K562 (cell line): Measurements from ENCODE around the gene G6PD. TPM values are rescaled to one million over a fixed set of nuclear protein-coding genes. Genes with fewer than 3 reads are reported as not detected.
A peak's percentile ranks its signal among the peaks of the same experiment; 100 is the strongest.

Experiments
- ATAC-seq: fragments of 200-7000 bp; cut with Tn5 transposase; 3 replicates; pipeline ENCODE4 v1.9.1; 2020; ENCODE audit warnings: moderate library complexity
- BruUV-seq: library from RNA; stranded (reverse); fragments of 400-500 nt; replicated peaks from 2 replicates; lab custom pipeline; 2021; lab: Mats Ljungman, UMichigan
- CTCF ChIA-PET: fragments of 300-600 bp; formaldehyde crosslinking; extraction: SDS; loops from one replicate; lab custom pipeline; 2021; ENCODE audit warnings: low intra/inter-chr PET ratio; lab: Yijun Ruan, JAX
- POLR2A ChIA-PET: fragments of 300-600, 350-650 bp; sonication (Branson Sonifier 250); formaldehyde crosslinking; extraction: SDS; loops from one replicate; lab custom pipeline; 2021; ENCODE audit warnings: antibody characterized with exemption, inconsistent platforms; lab: Yijun Ruan, JAX
- DNase-seq, 4 experiments: peaks; one replicate each; pipeline versions ENCODE4 v3.0.0 to v3.0.0-alpha.2; 2011 to 2018; ENCODE audit warnings: low spot score in 3 of 4, mixed read lengths in 3 of 4; ENCODE audit errors: extremely low read depth in 1 of 4
- FAIRE-seq: peaks from 2 replicates; lab custom pipeline; 2011; peaks lifted over from hg19 to GRCh38; lab: Jason Lieb, UNC
- H2AFZ ChIP-seq: 2 replicates; pipeline ENCODE4 v1.6.0; 2011; ENCODE audit warnings: low read depth, low read length, control low read depth, inconsistent platforms
- H3K27ac ChIP-seq: fragments of 200-600 bp; 3 replicates; pipeline ENCODE4 v1.8.0; 2011; ENCODE audit warnings: low read depth, mild to moderate bottlenecking, control low read depth, inconsistent platforms, low read length, moderate library complexity, mixed read lengths; ENCODE audit errors: extremely low read depth
- H3K27me3 ChIP-seq, 2 experiments: fragments of 300-600 bp in 1 of 2; 2 replicates in 1 of 2; 3 replicates in 1 of 2; pipeline versions ENCODE4 v1.6.0 to v1.8.0; 2011; ENCODE audit warnings: inconsistent platforms in 2 of 2, low read length in 2 of 2, mild to moderate bottlenecking in 1 of 2, mixed read lengths in 1 of 2, moderate library complexity in 1 of 2; ENCODE audit not compliant: control insufficient read depth in 2 of 2, insufficient read depth in 2 of 2
- H3K36me3 ChIP-seq: fragments of 300-600 bp; 3 replicates; pipeline ENCODE4 v1.8.0; 2011; ENCODE audit warnings: mild to moderate bottlenecking, low read length, inconsistent platforms; ENCODE audit not compliant: control insufficient read depth, insufficient read depth
- H3K4me1 ChIP-seq, 2 experiments: fragments of 200-600 bp in 1 of 2; replicated peaks in 1 of 2; 2 replicates in 1 of 2; 3 replicates in 1 of 2; pipeline versions ENCODE4 v1.5.1 to v1.8.0; 2011; ENCODE audit warnings: inconsistent platforms in 2 of 2, low read length in 2 of 2, mild to moderate bottlenecking in 1 of 2, mixed read lengths in 1 of 2, moderate library complexity in 1 of 2; ENCODE audit not compliant: control insufficient read depth in 2 of 2, insufficient read depth in 2 of 2
- H3K4me2 ChIP-seq: 2 replicates; pipeline ENCODE4 v1.6.1; 2011; ENCODE audit warnings: low read length, control low read depth, inconsistent platforms, mixed read lengths; ENCODE audit not compliant: insufficient read depth
- H3K4me3 ChIP-seq: fragments of 200-600 bp; sonication (generic), shearing (Covaris generic); 2 replicates; pipeline ENCODE4 v1.5.1; 2016; ENCODE audit warnings: control low read depth, inconsistent platforms
- H3K79me2 ChIP-seq: fragments of 200-600 bp; 3 replicates; pipeline ENCODE4 v1.8.0; 2011; ENCODE audit warnings: low read length, inconsistent platforms; ENCODE audit not compliant: control insufficient read depth, insufficient read depth
- H3K9ac ChIP-seq, 2 experiments: 2 replicates each; pipeline versions ENCODE4 v1.6.0 to v1.6.1; 2011; ENCODE audit warnings: low read depth in 2 of 2, low read length in 2 of 2, control low read depth in 1 of 2, inconsistent platforms in 1 of 2, mild to moderate bottlenecking in 1 of 2, mixed read lengths in 1 of 2; ENCODE audit not compliant: insufficient read depth in 1 of 2
- H3K9me1 ChIP-seq: one replicate; pipeline ENCODE4 v1.6.0; 2011; ENCODE audit warnings: inconsistent platforms, mild to moderate bottlenecking, low read length, moderate library complexity; ENCODE audit not compliant: control insufficient read depth, insufficient read depth
- H3K9me3 ChIP-seq: replicated peaks from 2 replicates; pipeline ENCODE4 v1.5.1; 2011; ENCODE audit warnings: low read depth, low read length, inconsistent platforms; ENCODE audit not compliant: control insufficient read depth, insufficient read depth
- H4K20me1 ChIP-seq: replicated peaks from 2 replicates; pipeline ENCODE4 v1.6.1; 2011; ENCODE audit warnings: low read length, inconsistent platforms, mixed read lengths; ENCODE audit not compliant: control insufficient read depth, insufficient read depth
- ATF7 ChIP-seq: fragments of 450-650 bp; IDR thresholded peaks from 2 replicates; pipeline ENCODE4 v1.7.1; 2014; ENCODE audit warnings: mild to moderate bottlenecking, moderate library complexity
- GTF2F1 ChIP-seq: IDR thresholded peaks from 2 replicates; pipeline ENCODE4 v1.6.1; 2011; ENCODE audit warnings: low read depth, low read length, improper control_type of control experiment
- HIVEP1 ChIP-seq: fragments of 250-450 bp; sonication (Bioruptor Pico); IDR thresholded peaks from 2 replicates; pipeline ENCODE4 v1.4.0; 2020; ENCODE audit warnings: mild to moderate bottlenecking
- MYC ChIP-seq, 2 experiments: fragments of 250-450 bp in 1 of 2; sonication (Bioruptor Pico) in 1 of 2; IDR thresholded peaks; 2 replicates each; pipeline versions ENCODE4 v1.5.1 to v1.6.1; 2012 to 2021; ENCODE audit warnings: low read depth in 2 of 2, borderline replicate concordance in 1 of 2, improper control_type of control experiment in 1 of 2, low read length in 1 of 2, mild to moderate bottlenecking in 1 of 2, moderate library complexity in 1 of 2
- NR2F6 ChIP-seq: fragments of 450-650 bp; formaldehyde crosslinking; IDR thresholded peaks from 2 replicates; pipeline ENCODE4 v1.4.0; 2020; ENCODE audit warnings: mild to moderate bottlenecking
- NR3C1 ChIP-seq: sonication (generic); formaldehyde crosslinking; IDR thresholded peaks from 2 replicates; pipeline ENCODE4 v1.8.1; 2022; ENCODE audit warnings: missing genetic modification reagents
- POLR2G ChIP-seq: fragments of 200-400 bp; formaldehyde crosslinking; IDR thresholded peaks from 2 replicates; pipeline ENCODE4 v1.6.1; 2017; ENCODE audit warnings: low read depth, mild to moderate bottlenecking, antibody characterized with exemption, low read length, moderate library complexity
- SETDB1 ChIP-seq: IDR thresholded peaks from one replicate; pipeline ENCODE4 v1.6.1; 2012; ENCODE audit warnings: low read length, control low read depth, inconsistent platforms
- ZNF696 ChIP-seq: fragments of 250-450 bp; sonication (Bioruptor Pico); conservative IDR thresholded peaks from 2 replicates; pipeline ENCODE4 v1.4.0; 2020; ENCODE audit warnings: mild to moderate bottlenecking, moderate library complexity
- WGBS: fragments of 100-300 bp; shearing (Covaris generic); methylation state at CpG from one replicate; pipeline ENCODE4 v1.1.6; 2016; ENCODE audit warnings: low coverage, mixed read lengths; ENCODE audit not compliant: insufficient coverage; ENCODE audit errors: missing lambda C conversion rate; 5-methylcytosine and 5-hydroxymethylcytosine counted together
- in situ Hi-C: fragments of 300-500 bp; cut with MboI; formaldehyde crosslinking; loops from 4 replicates; pipeline ENCODE4 v1.15.0; 2018; ENCODE audit warnings: inconsistent platforms, mixed read lengths
- intact Hi-C: fragments of 100-400 bp; cut with micrococcal nuclease; formaldehyde crosslinking; loops from 2 replicates; pipeline ENCODE4 v1.14.2; 2022
- polyA plus RNA-seq, 8 experiments: library from polyadenylated mRNA; depleted of rRNA in 4 of 8; stranded (reverse) in 5 of 8; unstranded in 3 of 8; fragments of >200 nt; fragmentation: Nextera tagmentation in 2 of 8; fragmentation: Illumina TruSeq in 1 of 8; extraction: Ambion mirVana in 2 of 8; extraction: Trizol in 1 of 8; gene quantifications; 2 replicates each; pipeline versions ENCODE4 v1.2.1 to v1.2.3, GENCODE V29; 2011 to 2014; ENCODE audit warnings: inconsistent platforms in 1 of 8, missing spikeins in 1 of 8
- total RNA-seq, 7 experiments: library from RNA; depleted of rRNA in 6 of 7; stranded (reverse); fragments of >200 nt in 6 of 7; fragmentation: Illumina TruSeq in 2 of 7; extraction: Trizol in 2 of 7; gene quantifications; 2 replicates each; pipeline versions ENCODE4 v1.2.1 to v1.2.3, GENCODE V29; 2011 to 2021; ENCODE audit warnings: low replicate concordance in 1 of 7
- TF ChIP-seq, protein P1 (sequence below): fragments of 450-650 bp; IDR thresholded peaks from 2 replicates; pipeline ENCODE4 v1.6.1; 2016; ENCODE audit warnings: missing biosample characterization, missing genetic modification characterization
- TF ChIP-seq, protein P2 (sequence below), 2 experiments: IDR thresholded peaks; 2 replicates each; pipeline ENCODE4 v1.6.1; 2012; ENCODE audit warnings: improper control_type of control experiment in 2 of 2, low read depth in 2 of 2, low read length in 2 of 2, borderline replicate concordance in 1 of 2

The G6PD gene
- total and polyA plus RNA-seq, 9 of the 15 experiments (the other 6 are each of a cell fraction or from before 2014, with no cell fraction given) = 2.9 to 222 (median 66.4) TPM

DNA sequence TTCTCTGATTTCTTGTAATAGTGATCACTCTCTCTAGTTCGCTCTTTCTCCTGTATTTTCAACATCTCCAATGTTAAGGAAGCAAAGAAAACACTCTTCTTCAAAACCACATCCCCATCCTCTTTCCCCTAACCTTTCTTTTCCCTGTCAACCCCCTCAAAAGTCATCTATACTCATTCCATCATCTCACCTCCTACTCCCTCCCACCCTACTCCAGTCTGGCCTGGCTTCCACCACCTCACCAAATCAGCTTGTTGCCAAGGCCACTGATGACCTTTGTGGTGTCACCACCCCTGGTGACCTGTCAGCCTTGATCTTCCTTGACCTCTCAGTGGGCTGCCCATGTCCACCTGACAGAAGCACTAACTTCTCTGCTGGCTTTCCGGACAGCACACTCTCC lies 32.9 kb downstream of the G6PD start (continued):
- TF ChIP-seq MYC (IDR thresholded peaks at IDR 0.05; ENCODE audit: low read depth, low read length) = no peak
- TF ChIP-seq MYC (CRISPR knock-in tag; IDR thresholded peaks at IDR 0.05; ENCODE audit: borderline replicate concordance, low read depth) = no peak
- TF ChIP-seq HIVEP1 = no peak
- TF ChIP-seq NR2F6 = no peak

DNA sequence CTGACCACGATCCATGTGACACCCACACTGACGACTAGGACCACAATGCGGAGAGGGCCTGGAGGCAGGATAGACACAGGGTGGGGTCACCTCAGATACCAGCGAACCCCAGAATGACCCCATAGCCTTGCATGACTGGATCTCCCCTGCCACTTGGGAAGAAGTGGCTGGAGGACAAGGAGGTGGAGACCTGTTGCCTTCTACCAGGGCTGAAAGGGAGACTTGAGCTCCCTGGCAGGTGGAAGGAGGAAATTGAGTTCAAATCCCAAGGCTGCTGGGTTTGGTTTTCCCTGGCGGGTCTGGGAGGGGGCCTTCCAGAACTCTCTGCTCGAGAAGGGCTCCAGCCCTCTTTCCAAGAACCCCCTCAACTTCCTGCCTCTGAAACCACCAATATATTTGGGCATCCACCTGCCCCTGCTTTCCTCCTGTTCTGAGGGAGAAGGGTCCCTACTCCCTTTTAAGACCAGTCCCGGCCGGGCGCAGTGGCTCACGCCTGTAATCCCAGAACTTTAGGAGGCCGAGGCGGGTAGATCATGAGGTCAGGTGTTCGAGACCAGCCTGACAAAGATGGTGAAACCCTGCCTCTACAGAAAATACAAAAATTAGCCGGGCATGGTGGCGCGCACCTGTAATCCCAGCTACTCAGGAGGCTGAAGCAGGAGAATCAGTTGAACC lies 33.6 kb downstream of the G6PD start:
- no peak overlapping the region for H3K4me2 ChIP-seq
- TF ChIP-seq NR3C1 = no peak
- TF ChIP-seq ATF7 = no peak
- TF ChIP-seq, protein P1, sequence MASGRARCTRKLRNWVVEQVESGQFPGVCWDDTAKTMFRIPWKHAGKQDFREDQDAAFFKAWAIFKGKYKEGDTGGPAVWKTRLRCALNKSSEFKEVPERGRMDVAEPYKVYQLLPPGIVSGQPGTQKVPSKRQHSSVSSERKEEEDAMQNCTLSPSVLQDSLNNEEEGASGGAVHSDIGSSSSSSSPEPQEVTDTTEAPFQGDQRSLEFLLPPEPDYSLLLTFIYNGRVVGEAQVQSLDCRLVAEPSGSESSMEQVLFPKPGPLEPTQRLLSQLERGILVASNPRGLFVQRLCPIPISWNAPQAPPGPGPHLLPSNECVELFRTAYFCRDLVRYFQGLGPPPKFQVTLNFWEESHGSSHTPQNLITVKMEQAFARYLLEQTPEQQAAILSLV (tag) = no peak
- TF ChIP-seq GTF2F1 = no peak
- TF ChIP-seq, protein P2, sequence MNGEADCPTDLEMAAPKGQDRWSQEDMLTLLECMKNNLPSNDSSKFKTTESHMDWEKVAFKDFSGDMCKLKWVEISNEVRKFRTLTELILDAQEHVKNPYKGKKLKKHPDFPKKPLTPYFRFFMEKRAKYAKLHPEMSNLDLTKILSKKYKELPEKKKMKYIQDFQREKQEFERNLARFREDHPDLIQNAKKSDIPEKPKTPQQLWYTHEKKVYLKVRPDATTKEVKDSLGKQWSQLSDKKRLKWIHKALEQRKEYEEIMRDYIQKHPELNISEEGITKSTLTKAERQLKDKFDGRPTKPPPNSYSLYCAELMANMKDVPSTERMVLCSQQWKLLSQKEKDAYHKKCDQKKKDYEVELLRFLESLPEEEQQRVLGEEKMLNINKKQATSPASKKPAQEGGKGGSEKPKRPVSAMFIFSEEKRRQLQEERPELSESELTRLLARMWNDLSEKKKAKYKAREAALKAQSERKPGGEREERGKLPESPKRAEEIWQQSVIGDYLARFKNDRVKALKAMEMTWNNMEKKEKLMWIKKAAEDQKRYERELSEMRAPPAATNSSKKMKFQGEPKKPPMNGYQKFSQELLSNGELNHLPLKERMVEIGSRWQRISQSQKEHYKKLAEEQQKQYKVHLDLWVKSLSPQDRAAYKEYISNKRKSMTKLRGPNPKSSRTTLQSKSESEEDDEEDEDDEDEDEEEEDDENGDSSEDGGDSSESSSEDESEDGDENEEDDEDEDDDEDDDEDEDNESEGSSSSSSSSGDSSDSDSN (IDR thresholded peaks at IDR 0.05; ENCODE audit: borderline replicate concordance in 1 of 2, low read depth in 2 of 2, low read length in 2 of 2) = no peak
- TF ChIP-seq SETDB1 = no peak
- TF ChIP-seq POLR2G = 0 out of 2 replicates have a peak, but pooled peaks have one; percentile 21
- no peak for TF ChIP-seq ZNF696 (CRISPR knock-in tag)
- no peak overlapping the region for H3K4me3 ChIP-seq
- no peaks in the 10 kb centered on the region for H3K9me1 ChIP-seq
- H3K27ac ChIP-seq = no peak overlapping the region
- intact Hi-C loops = no loop called here
- H2AFZ ChIP-seq = no peak overlapping the region
- BruUV-seq = no TSS peak
- H3K9me3 ChIP-seq = no peaks in the 10 kb centered on the region
- POLR2A ChIA-PET = interaction anchor here (0.6 to 0.8 kb wide), 2 partner anchors 30 to 114 kb away, joined by 3 to 4 read pairs; no protein-coding TSS in a partner anchor
- H3K27me3 ChIP-seq = no peaks in the 10 kb centered on the region
- H3K9ac ChIP-seq = peak overlapping the region in 1 of 2 experiments; percentile 28; a peak in 1 of 4 replicates
- DNase-seq = no peak
- in situ Hi-C loops = no loop called here
- no peaks in the 10 kb centered on the region; the same call in 1 of the 2 replicates for H4K20me1 ChIP-seq
- FAIRE-seq = no peak
- CTCF ChIA-PET = no interaction called here
- peaks cover 25% of the 10 kb centered on the region for H3K79me2 ChIP-seq
- peaks cover 15 to 38% of the 10 kb centered on the region in 2 experiments; a peak in 4 of 5 replicates for H3K4me1 ChIP-seq
- 88% methylated on average over 9 of the region's 16 CpGs for WGBS
- peaks cover 37% of the 10 kb centered on the region; the same call in 2 of the 3 replicates for H3K36me3 ChIP-seq
- ATAC-seq = no peak
